CD1c-positive myeloid dendritic cell (primary cell): Measurements from ENCODE around the gene GRAP2.
A peak's percentile ranks its signal among the peaks of the same experiment; 100 is the strongest.
"Not testable (repeated sequence)": the region's sequence is repeated elsewhere in the genome, so short reads cannot be mapped to it uniquely, and the experiment has no call there.

Experiments used
- DNase-seq: peaks from one replicate; pipeline ENCODE4 v3.0.0-alpha.2; 2016; ENCODE audit errors: extremely low spot score

Gene GRAP2

DNA sequence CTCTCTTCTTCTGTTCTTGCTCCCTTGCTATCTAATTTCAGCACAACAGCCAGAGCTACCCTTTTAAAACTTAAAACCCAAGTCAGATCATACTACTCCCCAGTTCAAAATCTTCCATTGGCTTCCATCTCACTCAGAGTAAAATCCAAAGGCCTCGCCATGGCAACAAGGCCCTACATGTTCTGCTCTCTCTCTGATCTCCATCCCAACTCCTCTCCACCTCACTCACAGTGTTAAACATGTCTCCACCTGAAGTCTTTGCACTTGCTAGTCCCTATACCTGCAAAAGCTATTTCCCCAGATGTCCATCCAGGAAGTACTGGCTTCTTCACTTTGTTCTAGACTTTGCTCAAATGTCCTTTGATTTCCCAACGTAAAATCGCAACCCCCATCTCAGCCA, 3.0 kb upstream of the GRAP2 start:
- DNase-seq: no peak

DNA sequence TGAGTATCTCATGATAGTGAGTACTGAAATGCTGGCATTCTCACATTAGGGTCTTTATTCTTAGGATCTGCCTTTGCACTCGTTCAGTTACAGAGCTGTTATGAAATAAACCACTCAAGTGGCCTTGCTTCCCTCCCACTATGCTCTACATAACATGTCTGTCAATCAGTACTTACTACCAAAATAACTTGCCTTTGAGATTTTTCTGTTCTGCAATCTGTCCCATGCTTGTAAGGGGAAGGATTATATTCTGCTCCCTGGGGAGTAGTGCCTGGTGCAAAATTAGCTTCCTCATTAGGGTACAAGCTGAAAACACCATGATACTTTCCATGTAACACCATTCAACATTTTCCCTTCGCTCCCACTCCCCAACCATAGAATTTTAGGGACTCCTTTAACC, 1.9 kb upstream of the GRAP2 start:
- DNase-seq: peak; percentile 80

DNA sequence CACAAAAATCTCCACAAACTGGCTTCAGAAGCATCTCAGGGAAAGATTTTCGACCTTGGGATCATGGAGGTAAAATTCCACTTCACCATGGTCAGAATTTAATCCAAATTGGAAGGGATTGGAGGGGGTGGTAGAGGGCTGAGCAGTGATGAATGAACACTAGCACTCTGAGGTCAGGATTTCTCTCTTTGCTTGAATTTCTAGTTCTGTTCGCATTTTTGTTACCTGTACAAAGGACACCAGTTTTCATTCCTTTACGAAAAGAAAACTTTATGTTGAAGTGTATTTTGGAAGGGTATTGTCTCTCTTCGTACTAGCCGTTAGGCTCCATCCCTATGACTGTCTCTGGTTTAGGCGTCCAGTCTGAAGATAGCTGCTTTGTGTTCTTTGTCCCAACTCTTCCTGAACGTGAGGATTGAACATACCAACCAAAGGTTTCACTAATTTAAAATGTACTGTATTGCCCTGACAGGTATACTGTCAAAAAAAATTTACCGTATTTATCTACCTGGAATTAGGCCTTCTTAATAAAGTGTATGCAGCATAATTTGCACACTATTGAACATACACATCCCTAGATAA, 772 bp downstream of the GRAP2 start:
- DNase-seq: no peak

DNA sequence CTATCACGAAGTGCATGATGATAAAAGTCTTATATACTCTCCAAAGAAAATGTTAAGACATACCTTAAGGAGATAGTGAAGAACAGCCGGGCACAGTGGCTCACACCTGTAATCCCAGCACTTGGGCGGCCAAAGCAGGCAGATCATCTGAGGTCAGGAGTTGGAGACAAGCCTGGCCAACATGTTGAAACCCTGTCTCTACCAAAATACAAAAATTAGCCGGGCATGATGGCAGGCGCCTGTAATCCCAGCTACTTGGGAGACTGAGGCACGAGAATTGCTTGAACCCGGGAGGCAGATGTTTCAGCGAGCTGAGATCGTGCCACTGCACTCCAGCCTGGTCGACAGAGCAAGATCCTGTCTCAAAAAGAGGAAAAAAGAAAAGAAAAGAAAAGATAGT, 3.1 kb downstream of the GRAP2 start:
- not testable (repeated sequence) for DNase-seq

DNA sequence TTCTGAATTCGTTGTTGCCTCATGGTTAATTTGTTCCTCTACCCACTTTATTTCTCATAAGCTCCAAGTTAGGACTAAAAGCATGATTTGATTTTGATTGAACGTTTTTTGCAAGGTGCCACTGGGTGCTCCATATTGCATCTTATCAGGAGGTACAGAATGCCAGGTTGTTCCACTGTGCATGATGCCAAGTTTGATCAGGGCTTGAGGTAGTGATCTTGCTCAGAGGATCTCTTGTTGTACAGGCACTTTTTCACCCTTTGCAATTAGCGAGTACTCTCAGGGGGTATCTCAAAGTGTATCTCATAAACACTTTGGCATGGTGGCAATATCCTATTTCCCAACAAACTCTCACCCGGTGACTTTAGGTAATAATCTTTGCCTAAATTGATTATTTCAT, 4.0 kb downstream of the GRAP2 start:
- DNase-seq: no peak

DNA sequence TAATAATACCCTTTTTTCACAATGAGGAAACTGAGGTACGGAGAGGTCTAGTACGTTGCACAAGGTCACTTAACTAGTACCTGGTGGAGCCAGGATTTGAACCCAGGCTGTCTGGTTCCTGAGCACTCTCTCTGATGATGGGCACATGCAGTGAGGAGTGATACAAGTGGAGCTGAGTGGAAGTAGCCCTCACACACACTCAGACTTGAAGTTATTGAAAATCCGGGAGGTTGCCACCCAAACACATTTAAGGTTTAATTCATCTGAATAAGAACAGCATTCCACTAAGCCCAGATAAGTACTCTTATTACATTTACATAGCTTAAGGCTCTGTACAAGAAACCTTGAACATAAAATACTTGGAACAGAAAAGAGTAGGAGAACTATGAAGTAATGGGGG, 4.8 kb downstream of the GRAP2 start:
- no peak for DNase-seq

DNA sequence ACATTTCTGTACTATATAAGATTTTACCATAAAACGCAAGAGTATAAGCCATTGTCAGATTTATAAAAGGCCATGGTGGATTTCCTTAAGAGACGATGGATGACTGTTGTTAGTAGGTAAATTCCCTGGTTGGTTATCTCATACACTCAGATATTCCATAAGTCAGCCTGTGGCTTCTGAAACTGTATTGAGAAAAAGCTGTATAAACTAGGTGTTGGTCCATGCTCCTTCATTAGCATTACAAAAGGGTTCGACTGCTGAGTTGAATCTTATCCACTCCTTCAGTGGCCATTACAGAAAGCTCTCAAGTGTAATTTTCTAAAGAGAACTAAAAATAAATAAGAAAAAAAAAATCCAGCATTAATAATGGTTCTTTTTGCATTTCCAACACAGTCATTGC, 5.3 kb downstream of the GRAP2 start:
- no peak for DNase-seq

DNA sequence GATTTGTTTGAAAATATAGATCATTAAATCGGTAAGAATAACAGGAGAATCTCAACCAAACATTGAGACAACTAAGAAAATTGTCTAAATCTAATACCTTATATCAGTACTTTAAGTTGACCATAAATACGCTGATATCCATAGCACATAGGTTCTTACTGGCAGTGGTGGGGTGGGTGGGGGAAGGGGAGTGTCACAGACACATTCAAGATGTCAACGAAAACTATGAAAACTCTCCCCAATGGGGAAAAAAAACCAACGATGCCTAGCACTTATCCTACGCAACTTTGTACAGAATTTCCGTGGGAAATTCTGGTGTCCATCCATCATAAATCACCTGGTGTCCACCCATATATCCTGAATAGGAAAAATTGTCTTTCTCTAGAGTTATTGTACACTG, 6.2 kb downstream of the GRAP2 start:
- no peak for DNase-seq

DNA sequence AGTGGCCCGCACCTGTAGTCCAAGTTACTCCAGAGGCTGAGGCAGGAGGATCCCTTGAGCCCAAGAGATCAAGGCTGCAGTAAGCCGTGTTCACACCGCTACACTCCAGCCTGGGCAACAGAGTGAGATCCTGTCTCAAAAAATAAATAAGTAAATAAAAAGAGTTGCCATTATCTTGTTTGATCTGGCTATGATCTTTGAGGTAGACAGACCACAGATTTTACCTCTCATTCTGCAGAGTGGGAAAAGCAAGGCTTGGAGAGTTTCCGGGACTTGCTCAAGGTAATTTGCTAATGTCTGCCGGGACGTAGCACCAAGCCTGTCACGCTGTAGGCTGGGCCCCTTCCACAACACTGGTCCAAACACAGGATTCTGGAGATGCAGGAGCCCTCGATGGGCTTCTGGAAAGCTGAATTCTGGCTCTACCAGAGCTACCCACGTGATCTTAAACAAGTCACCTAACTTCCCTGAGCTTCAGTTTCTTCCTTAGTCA, 6.8 kb downstream of the GRAP2 start:
- DNase-seq: no peak

DNA sequence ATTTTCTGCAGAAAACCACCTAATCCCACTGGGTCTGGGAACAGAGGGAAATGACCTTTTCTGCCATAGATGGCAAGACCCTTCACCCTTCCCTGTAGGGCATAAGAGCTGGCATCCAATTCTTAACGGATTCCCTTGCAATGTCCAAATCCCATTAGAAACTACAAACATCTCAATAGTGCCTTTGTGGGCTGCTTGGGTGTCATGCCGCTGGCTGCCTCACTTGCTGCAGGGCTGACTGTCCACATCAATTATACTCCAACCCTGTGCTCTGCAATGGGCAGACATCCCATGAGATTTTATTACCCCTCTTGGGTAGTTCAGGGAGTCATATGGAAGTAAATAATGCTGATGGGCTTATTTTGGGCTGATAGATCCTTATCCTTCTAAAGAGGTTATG, 7.3 kb downstream of the GRAP2 start:
- no peak for DNase-seq

DNA sequence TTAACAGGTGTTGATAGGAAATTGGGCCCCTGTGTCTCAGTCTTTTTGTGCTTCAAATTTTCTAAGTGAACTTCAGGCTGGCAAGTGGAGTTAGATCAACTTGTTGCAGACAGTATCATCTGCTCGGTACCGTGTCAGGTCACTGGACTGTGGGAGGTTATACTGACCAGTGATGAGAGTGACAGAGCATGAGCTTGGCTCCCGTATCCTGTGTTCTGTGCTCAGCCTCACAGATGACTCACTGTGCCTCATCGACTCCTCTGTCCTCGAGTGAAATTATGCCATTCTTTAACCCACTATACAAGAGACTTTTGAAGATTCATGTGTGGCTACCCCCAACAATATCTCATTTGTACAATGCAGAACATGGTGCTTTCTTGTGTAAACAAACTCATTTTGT, 7.9 kb downstream of the GRAP2 start:
- DNase-seq: no peak

DNA sequence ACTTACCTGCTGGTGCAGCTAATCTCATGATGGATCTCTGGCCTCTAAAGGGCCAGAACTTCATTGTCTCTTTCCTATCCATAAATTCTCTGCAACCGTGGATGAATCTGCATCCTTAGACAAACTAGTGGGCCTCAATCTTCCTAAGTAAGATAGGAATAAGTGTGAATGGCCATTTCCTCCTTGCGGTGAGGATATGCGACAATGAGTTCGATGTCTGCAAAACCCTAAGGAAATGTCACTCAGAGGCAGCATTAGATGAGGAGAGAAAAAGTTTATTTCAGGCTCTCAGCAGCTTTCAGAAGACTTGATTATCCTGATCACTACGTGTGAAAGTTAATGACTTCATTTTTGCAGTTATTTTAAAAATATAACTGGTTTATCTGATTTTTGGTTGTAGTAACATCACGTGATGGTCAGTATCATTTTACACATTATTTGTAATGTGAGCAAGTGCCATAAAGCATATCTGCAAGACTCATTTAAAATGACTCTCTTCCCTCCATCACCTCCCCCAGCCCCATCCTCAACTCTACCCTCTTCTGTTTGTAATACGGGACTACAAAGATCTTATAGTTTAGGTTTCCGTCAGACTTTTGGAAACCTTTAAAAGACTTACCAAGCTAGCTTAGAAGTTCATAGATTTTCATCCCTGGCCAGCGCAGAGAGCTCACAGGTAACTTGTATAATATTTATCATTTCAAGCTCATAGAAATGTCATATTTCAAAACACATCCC, 10.2 kb downstream of the GRAP2 start:
- no peak for DNase-seq

DNA sequence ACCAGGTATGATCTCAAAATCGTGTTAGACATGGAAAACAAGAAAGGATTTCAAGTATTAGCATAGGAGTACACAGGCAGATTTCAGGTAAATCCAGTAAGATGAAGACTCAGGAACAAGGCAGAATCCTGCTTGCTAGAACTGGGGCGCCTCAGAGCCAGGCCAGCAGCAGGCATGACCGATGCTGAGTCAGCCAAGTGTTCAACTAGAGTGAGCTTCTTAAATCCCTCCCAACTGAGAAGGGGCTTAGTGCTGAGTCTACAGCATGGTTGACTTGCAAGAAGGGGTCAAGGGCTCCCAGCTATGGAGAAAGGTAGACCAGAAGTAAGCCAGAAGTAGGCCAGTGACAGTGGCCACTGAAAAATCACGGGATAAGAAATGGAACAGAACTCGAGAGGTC, 12.4 kb downstream of the GRAP2 start:
- no peak for DNase-seq

DNA sequence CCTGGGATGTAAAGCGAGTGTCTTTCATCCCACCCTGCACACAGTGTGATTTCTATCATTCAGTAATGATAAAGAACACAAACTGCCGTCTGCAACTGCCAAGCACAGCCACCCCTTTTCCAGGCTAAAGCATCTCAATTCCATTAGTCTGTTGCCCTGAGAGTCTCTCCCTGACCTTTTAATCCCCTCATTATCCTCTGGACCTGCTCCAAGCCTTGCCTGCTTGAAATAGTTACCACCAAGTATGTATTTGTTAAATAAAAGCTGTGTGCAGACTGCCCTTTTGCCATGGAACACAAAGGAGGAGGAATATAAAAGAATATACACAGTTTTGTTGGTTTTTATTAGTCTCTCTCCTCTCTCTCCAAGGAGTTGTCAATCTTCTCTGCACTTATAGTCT, 13.0 kb downstream of the GRAP2 start:
- no peak for DNase-seq

DNA sequence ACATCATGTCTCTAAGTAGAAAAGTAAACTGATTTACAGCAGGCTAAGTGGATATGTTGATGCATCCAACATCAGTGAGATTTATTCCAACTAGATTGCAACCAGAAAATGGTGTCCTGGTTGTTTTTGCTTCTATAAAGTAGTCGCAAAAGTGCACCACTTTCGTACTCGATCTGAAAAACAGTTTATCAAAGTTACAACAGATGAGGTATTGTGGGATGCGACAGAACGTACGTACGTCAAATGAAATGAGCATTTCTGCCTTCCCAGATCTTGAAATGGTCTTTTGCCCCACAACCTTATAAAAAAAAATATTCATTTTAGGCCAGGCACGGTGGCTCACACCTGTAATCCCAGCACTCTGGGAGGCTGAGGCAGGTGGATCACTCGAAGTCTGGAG, 13.7 kb downstream of the GRAP2 start:
- DNase-seq: no peak

DNA sequence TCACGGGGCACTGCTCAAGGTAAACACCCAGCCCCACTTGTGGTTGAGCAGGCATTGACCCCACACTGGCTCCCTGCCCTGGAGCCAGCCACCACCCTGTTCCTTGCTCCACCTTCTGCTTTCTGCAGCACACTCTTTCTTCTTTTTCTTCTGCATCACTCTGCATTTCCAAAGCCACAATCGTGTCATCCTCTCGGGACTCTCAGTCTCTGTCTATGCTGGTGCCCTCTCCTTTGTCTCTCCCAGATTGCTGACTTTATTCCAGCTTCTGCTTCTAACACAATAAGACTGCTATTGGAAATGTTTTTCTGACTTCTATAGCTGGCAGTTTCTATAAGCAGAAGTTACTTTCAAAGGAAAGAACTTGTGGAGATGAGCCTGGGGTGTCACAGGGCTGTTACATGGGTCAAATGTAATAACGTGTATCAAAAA, 14.4 kb downstream of the GRAP2 start:
- no peak for DNase-seq

DNA sequence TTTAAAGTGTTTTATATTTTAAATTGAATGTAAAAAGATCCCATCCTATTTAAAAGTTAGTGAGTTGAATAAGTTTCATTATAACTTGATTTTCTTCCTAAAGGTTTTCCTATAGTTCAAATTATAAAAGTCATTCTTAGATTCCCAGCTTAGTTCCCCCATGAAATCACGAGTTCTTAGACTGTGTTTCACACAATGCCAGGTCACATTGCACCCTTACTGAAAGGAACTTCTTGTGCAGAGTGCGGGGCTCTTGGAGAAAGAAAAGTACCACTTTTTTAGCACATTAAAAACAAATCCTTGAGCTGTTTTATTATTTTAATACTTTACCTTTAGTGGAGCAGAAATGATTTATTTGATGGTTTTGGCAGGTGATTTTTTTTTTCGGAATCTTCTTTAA, 15.6 kb downstream of the GRAP2 start:
- DNase-seq: no peak

DNA sequence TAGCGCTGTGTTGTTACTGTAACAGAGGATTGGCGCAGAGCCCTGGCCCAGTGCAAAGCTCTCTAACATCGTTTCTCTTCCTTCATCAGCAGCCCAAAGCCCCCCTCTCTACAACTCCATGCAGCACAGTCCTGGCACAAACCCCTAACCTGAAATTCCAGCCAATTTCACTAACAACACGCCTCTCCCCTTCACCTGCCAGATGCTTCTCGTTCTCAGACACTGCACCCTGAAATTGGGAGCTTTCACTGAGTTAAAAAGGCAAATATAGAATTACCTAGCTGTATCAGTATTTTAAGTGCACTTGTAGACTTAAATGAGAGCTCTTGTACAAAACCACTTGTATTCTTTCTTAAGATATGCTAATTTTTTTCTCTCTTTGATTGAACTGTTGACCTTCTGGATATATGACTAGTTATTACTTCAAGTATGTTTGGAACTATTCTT, 16.3 kb downstream of the GRAP2 start:
- DNase-seq: no peak

DNA sequence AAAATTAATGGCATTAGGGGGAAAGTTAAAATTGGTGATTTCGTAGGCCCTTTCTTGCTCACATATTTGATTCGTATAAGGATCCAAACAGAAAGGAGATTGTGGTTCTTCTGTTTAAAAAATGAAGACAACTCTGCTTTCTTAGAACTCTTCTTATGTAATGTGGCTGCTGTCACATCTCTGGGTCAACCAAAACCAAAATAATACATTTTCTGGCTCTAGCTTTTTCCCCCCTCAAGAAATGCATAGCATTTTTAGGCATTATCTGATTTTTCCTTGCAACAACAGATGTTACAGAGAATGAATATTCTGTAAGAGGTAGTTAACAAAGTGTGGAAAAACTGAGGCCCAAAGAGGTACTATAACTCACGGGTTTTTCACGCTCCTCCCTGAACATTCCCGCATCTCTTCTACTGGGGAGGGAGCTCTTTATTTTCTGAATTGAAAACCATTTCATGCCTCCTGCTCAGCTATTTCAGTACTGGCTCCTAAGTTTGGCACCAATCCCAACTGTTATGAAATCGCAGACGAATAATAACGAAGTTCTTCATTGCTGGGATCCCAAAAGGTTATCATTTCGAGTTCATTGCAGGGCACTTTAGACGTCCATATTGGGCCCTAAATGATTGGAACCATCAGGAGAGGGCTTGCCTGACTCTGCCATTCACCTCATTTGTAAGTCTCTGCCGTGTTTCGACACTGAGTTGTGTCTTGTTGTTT, 17.1 kb downstream of the GRAP2 start:
- DNase-seq: no peak

DNA sequence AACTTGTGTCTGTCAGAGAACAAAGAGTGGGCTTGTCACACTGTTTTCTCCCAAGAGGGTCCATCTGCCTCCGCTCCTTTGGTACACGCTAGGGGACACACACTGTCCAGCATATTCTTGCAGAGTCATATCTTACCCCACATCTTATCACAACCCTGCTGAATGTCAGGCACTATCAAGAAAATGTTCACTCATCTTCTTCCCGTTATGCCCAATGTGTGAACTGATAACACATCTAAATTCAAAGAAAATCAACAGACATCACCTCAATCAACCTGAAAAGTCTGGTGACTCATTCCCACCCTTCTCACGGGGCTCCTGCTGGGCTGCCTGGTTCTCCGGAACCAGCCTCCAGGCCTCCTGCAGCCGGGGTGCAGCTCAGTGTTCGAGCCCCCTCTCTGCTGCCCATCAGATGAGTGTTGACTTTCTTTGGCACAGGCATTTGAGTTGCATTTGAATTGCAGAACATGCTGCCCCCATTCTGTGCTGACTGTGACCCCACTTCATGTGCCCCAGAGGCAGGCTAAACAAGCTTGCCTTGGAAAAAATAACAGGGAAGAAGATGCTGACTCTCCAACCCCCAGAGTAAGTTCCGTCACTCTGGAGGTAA, 19.4 kb downstream of the GRAP2 start:
- no peak for DNase-seq

DNA sequence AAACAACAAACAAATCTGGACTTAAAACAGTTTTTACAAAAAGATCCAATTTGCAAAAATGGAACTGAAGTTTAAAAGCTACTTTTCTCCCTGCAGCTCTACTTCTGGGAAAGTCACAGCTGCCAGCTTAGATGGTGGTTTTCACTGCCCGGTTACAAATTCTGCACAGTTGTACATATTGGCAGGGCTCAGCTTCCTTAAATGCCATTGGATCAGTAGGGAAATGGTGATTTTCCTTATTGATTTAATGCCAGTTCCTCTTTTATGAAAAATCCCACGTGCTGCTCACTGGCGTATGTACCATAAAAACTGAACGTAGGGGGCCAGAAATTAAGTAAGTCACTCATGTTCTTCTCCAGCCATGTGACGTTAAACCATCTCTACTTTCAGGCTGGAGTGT, 22.8 kb downstream of the GRAP2 start:
- peak; percentile 46 for DNase-seq

DNA sequence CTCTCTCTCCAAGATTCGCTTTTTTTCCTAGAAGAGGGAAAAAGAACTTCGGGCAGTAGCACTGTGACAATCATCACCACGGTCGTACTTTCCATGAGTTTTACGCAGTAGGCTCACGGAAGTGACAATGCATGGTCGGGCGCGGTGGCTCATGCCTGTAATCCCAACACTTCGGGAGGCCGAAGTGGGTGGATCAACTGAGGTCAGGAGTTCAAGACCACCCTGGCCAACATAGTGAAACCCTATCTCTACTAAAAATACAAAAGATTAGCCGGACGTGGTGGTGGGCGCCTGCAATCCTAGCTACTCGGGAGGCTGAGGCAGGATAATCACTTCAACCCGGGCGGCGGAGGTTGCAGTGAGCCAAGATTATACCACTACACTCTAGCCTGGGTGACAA, 23.4 kb downstream of the GRAP2 start:
- no peak for DNase-seq

DNA sequence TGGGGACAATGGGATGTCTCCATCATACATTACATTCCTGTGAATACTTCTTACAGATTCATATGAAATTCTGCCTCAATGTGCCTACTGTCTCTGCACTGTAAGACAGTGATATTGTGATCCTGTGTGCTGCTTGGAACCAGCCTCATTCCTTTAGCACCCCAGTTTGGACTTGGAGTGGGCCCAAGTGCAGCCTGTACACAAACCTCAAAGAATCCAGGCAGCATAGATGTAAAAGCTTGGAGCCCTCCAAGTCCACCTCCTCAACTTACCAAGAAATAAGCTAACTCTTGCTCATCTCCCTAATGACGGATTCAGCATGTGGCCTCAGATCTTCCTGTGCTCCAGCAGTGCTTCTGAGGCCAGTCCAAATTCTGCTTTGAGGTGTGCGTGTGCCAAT, 24.4 kb downstream of the GRAP2 start:
- no peak for DNase-seq
